Naive thymus-derived CD4-positive, alpha-beta T cell (primary cell): ENCODE results near the gene POLN. TPM values are rescaled to one million over a fixed set of nuclear protein-coding genes. Genes with fewer than 3 reads are reported as not detected.

Source experiments
- ATAC-seq: fragments of 150-1000 bp; cut with Tn5 transposase; 2 replicates; pipeline ENCODE4 v1.10.0; 2021; ENCODE audit warnings: mild to moderate bottlenecking, moderate library complexity
- CTCF ChIA-PET: fragments of 350-600 bp; sonication (Branson Sonifier 250); formaldehyde crosslinking; loops from one replicate; lab custom pipeline; 2021; ENCODE audit warnings: antibody characterized with exemption; lab: Charles Lee
- POLR2A ChIA-PET: fragments of 350-600 bp; sonication (Branson Sonifier 250); formaldehyde crosslinking; loops from one replicate; lab custom pipeline; 2021; ENCODE audit warnings: antibody characterized with exemption, inconsistent platforms; lab: Charles Lee
- DNase-seq, 9 donors: peaks; one replicate each; pipeline versions ENCODE4 v3.0.0 to v3.0.0-alpha.2; 2020 to 2022; ENCODE audit warnings: mixed read lengths in 1 of 9
- H3K27ac ChIP-seq: one replicate; pipeline ENCODE4 v1.7.0; 2013; ENCODE audit warnings: mild to moderate bottlenecking, low read depth, low read length, moderate library complexity
- H3K27me3 ChIP-seq, 2 donors: one replicate each; pipeline ENCODE4 v1.7.0; 2013; ENCODE audit warnings: low read length in 2 of 2, mild to moderate bottlenecking in 2 of 2, moderate library complexity in 2 of 2; ENCODE audit not compliant: control insufficient read depth in 2 of 2, insufficient read depth in 2 of 2
- H3K36me3 ChIP-seq, 3 experiments: 1 replicate in 2 of 3; 2 replicates in 1 of 3; pipeline ENCODE4 v1.7.0; 2013; ENCODE audit warnings: low read length in 3 of 3, mild to moderate bottlenecking in 3 of 3, moderate library complexity in 1 of 3; ENCODE audit not compliant: insufficient read depth in 3 of 3, control insufficient read depth in 2 of 3
- H3K4me1 ChIP-seq, 2 donors: one replicate each; pipeline ENCODE4 v1.7.0; 2013; ENCODE audit warnings: low read length in 2 of 2, mild to moderate bottlenecking in 2 of 2, moderate library complexity in 1 of 2; ENCODE audit not compliant: control insufficient read depth in 2 of 2, insufficient read depth in 2 of 2
- H3K4me3 ChIP-seq: 2 replicates; pipeline ENCODE4 v1.7.0; 2013; ENCODE audit warnings: mild to moderate bottlenecking, low read length
- H3K9me3 ChIP-seq, 3 experiments: 1 replicate in 2 of 3; 2 replicates in 1 of 3; pipeline ENCODE4 v1.7.0; 2013; ENCODE audit warnings: low read length in 3 of 3; ENCODE audit not compliant: control insufficient read depth in 2 of 3
- H3K27ac Mint-ChIP-seq, 9 donors: one replicate each; pipeline ENCODE4 v1.8.0; 2020 to 2022; ENCODE audit warnings: mixed read lengths in 9 of 9, mild to moderate bottlenecking in 8 of 9, moderate library complexity in 5 of 9, inconsistent platforms in 2 of 9
- H3K27me3 Mint-ChIP-seq, 5 donors: one replicate each; pipeline ENCODE4 v1.8.0; 2021 to 2022; ENCODE audit warnings: mixed read lengths in 5 of 5, mild to moderate bottlenecking in 1 of 5
- H3K36me3 Mint-ChIP-seq, 5 donors: one replicate each; pipeline ENCODE4 v1.8.0; 2020 to 2022; ENCODE audit warnings: mixed read lengths in 5 of 5, mild to moderate bottlenecking in 3 of 5, inconsistent platforms in 1 of 5
- H3K4me1 Mint-ChIP-seq, 7 donors: one replicate each; pipeline ENCODE4 v1.8.0; 2020 to 2022; ENCODE audit warnings: mixed read lengths in 7 of 7, mild to moderate bottlenecking in 3 of 7, inconsistent platforms in 1 of 7
- H3K4me3 Mint-ChIP-seq, 10 donors: one replicate each; pipeline ENCODE4 v1.8.0; 2020 to 2022; ENCODE audit warnings: mild to moderate bottlenecking in 10 of 10, mixed read lengths in 10 of 10, moderate library complexity in 6 of 10, inconsistent platforms in 2 of 10
- H3K9me3 Mint-ChIP-seq, 11 donors: one replicate each; pipeline ENCODE4 v1.8.0; 2020 to 2022; ENCODE audit warnings: mixed read lengths in 11 of 11, mild to moderate bottlenecking in 4 of 11, inconsistent platforms in 1 of 11, moderate library complexity in 1 of 11
- intact Hi-C, 2 donors: fragments of 100-400 bp; cut with micrococcal nuclease; formaldehyde crosslinking; loops; one replicate each; pipeline ENCODE4 v1.15.1; 2023
- polyA plus RNA-seq, 2 donors: library from polyadenylated mRNA; unstranded; fragments of 300-500 nt; fragmentation: Illumina TruSeq; gene quantifications; one replicate each; pipeline ENCODE4 v1.2.3, GENCODE V29; 2021
- total RNA-seq, 6 experiments: library from RNA in 5 of 6; stranded (reverse) in 5 of 6; gene quantifications; 1 replicate in 5 of 6; 2 replicates in 1 of 6; pipeline ENCODE4 v1.2.3 and lab custom pipeline; 2021 to 2026

Gene POLN
- total and polyA plus RNA-seq, 7 experiments from 2014 or later: 0.17 to 5.4 (median 2.9) TPM

DNA sequence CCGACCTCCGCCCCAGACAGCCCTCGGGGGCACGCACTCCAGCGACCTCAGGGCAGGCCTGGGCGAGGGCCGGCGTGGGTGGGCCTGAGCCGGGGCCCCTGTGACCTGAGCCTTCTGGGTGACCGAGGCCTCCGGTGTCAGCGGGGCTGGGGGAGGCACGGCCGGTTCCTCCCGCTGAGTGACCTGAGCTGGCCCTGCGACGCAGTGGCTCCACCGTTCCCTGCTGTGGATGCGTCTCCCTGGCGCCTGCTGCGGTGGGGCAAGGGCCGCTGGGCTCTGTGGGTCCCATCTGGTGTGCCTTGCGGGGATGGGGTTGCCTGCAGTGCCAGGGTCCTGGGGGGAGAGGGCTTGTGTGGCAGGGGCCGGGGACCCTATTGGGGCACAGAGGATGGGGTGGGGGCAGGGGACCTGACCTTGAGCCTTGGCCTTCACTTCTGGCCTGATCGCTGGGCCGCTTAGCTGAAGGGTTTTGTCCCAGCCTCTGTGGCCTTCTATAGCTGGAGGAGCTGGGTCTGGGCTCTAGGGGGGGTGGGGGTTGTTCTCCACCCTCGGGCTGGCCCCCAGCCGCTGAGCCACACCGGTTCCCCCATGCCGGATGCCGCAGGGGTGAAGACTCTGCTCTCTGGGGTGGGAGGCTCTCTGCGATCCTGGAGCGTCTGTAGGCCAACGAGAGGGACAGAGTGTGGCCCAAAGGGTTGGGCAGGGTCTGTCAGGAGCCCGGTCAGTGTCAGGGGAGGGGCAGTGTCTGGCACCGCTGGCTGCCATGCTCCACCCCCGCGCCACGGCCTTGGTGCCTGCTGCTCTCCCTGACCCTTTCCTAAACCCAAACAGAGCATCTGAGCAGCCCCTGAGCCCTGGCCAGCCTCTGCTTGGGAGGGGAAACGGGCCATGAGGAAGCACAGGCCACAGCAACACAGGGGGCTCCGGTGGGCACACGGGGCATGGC is 180.5 kb downstream of the POLN start:
- Mint-ChIP-seq H3K4me1 (peaks cover 0 to 6% (median 0%) of the 10 kb centered on the region in 7 donors), H3K9me3 (no peaks in the 10 kb centered on the region), H3K27me3 (peaks cover 13 to 26% (median 16%) of the 10 kb centered on the region in 5 donors), H3K4me3 (peak overlapping the region in 2 of 10 donors; percentile 38 to 57), H3K36me3 (no peaks in the 10 kb centered on the region), H3K27ac (no peak overlapping the region)
- Histone ChIP-seq H3K36me3 (no peaks in the 10 kb centered on the region), H3K27me3 (peaks cover 0 to 3% of the 10 kb centered on the region in 2 donors), H3K4me3 (no peak overlapping the region), H3K27ac (no peak overlapping the region), H3K4me1 (no peaks in the 10 kb centered on the region), H3K9me3 (no peaks in the 10 kb centered on the region)
- ATAC-seq (no peak), DNase-seq (no peak)
- intact Hi-C loops: no loop called here
- ChIA-PET POLR2A (interaction anchor here (0.6 kb wide), 1 partner anchor 20 kb away, joined by 3 read pairs; no protein-coding TSS in a partner anchor), CTCF (no interaction called here)

DNA sequence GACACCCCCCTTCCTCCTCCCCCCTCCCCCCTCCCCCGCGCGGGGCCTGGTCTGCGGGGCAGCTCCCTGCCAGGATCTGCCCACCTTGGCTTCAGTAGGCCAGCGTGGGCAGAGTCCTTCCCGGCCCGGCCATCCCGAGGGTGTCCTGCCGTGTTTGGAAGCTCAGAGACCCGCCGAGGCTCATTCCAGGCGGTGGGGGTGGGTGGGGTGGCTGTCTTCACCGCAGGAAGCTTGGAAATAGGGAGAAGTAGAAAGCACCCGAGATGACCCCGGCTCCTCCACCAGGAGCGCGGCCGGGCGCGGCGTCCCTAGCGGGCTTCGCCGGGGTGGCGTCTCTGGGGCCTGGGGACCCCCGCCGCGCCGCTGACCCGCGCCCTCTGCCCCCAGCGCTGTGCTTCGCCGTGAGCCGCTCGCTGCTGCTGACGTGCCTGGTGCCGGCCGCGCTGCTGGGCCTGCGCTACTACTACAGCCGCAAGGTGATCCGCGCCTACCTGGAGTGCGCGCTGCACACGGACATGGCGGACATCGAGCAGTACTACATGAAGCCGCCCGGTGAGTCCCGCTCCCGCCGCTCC is 181.2 kb downstream of the POLN start:
- Mint-ChIP-seq H3K27ac (no peak overlapping the region), H3K27me3 (peaks cover 17 to 34% (median 22%) of the 10 kb centered on the region in 5 donors), H3K9me3 (no peaks in the 10 kb centered on the region), H3K4me1 (peaks cover 0 to 6% (median 0%) of the 10 kb centered on the region in 7 donors), H3K36me3 (no peaks in the 10 kb centered on the region), H3K4me3 (peak overlapping the region in 1 of 10 donors; percentile 70)
- Histone ChIP-seq H3K4me1 (no peaks in the 10 kb centered on the region), H3K4me3 (no peak overlapping the region), H3K27me3 (peaks cover 0 to 3% of the 10 kb centered on the region in 2 donors), H3K36me3 (no peaks in the 10 kb centered on the region), H3K9me3 (no peaks in the 10 kb centered on the region), H3K27ac (no peak overlapping the region)
- POLR2A ChIA-PET: no interaction called here
- DNase-seq: no peak
- CTCF ChIA-PET: no interaction called here
- intact Hi-C loops: no loop called here
- no peak for ATAC-seq

DNA sequence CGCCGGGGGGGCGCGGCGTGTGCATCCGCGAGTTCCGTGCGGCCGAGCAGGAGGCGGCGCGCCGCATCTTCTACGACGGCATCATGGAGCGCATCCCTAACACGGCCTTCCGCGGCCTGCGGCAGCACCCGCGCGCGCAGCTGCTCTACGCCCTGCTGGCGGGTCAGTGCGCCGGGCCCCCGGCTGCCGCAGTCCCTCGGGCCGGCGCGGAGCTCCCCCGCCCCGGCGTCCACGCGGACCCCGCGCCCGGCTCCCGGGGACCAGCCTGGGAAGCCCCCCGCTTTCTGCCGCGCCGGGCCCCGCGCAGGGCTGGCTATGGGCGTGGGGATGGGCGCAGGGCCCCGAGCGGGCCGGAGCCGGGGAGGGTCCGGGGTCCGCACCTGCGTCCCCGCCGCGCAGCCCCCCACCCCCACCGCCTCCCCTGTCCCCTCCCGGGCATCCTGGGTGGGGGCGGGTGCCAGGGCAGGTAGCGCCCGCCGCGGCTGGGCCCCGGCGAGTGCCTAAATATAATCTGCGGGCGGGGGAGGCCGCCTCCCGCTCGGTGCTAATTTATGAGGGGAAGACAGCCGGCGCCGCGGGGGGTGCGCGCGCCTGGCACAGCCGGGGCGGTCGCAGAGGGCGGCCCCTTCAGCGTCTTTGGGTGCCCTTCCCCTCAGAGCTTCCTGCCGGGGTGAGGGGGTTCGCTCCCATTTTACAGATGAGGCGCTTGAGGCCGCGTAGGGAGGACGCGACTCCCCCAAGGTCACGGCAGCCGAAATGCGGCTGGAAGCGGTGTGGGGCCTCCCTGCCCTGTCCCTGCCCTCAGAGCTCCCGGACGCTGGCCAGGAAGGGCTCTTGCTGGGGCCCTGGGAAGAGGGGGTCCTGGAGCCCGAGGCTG is 182.0 kb downstream of the POLN start:
- Mint-ChIP-seq H3K4me1 (peaks cover 0 to 6% (median 0%) of the 10 kb centered on the region in 7 donors), H3K27ac (no peak overlapping the region), H3K27me3 (peaks cover 20 to 38% (median 27%) of the 10 kb centered on the region in 5 donors), H3K36me3 (no peaks in the 10 kb centered on the region), H3K9me3 (no peaks in the 10 kb centered on the region), H3K4me3 (peak overlapping the region in 3 of 10 donors; percentile 17 to 70 (median 35))
- Histone ChIP-seq H3K36me3 (no peaks in the 10 kb centered on the region), H3K27me3 (peaks cover 0 to 3% of the 10 kb centered on the region in 2 donors), H3K27ac (no peak overlapping the region), H3K4me3 (no peak overlapping the region), H3K4me1 (no peaks in the 10 kb centered on the region), H3K9me3 (no peaks in the 10 kb centered on the region)
- POLR2A ChIA-PET: no interaction called here
- DNase-seq (no peak), ATAC-seq (no peak)
- intact Hi-C loops: loop anchor here in 1 of 2 donors (1.0 to 5.0 kb wide), 2 partner anchors 51 to 112 kb away; no protein-coding TSS in a partner anchor
- CTCF ChIA-PET: no interaction called here

DNA sequence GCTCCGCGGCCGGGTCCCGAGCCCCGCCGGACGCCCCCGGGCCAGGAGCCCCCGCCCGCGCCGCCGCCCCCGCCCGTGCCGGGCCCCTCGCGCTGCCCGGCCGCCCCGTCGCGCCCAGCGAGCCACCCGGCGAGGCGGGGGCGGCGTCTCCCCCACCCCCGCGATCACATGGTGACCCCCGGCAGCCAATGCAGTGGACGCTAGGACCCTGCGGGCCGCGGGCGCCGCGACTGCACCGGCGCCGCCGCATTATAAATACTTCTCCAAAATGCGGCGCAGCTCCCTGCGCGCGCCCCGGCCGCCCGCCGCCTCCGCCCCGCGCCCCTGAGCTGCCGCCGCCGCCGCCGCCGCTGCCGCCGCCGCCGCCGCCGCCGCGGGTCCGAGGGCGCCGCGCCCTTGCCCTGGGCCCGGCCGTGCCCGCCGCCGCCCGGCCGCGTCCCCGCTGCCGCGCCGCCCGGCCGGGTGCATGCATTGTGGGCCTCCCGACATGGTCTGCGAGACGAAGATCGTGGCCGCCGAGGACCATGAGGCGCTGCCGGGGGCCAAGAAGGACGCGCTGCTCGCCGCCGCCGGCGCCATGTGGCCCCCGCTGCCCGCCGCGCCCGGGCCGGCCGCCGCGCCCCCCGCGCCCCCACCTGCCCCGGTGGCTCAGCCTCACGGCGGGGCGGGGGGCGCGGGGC is 182.7 kb downstream of the POLN start, which contains the start of gene NAT8L:
Gene NAT8L, plus strand, starts transcription at position 282 of the 680 bp plus-strand sequence. Its CDS starts 185 bp downstream, at position 467.
- H3K4me1 Mint-ChIP-seq: peaks cover 0 to 6% (median 0%) of the 10 kb centered on the region in 7 donors
- peaks cover 0 to under 1% (median 0%) of the 10 kb centered on the region in 5 donors for H3K36me3 Mint-ChIP-seq
- CTCF ChIA-PET: no interaction called here
- POLR2A ChIA-PET: no interaction called here
- H3K27me3 Mint-ChIP-seq: peaks cover 22 to 40% (median 29%) of the 10 kb centered on the region in 5 donors
- Histone ChIP-seq H3K9me3 (no peaks in the 10 kb centered on the region), H3K36me3 (no peaks in the 10 kb centered on the region), H3K4me1 (no peaks in the 10 kb centered on the region), H3K27ac (no peak within 1 kb of the TSS), H3K4me3 (no peak within 1 kb of the TSS), H3K27me3 (peaks cover 0 to 3% of the 10 kb centered on the region in 2 donors)
- H3K27ac Mint-ChIP-seq: no peak within 1 kb of the TSS
- peak within 1 kb of the TSS in 7 of 10 donors; percentile 17 to 70 (median 38) for H3K4me3 Mint-ChIP-seq
- H3K9me3 Mint-ChIP-seq: no peaks in the 10 kb centered on the region
- peak in 1 of 9 donors; percentile 59 for DNase-seq
- ATAC-seq: peak; percentile 55
- intact Hi-C loops: loop anchor here in 1 of 2 donors (1.0 to 5.0 kb wide), 2 partner anchors 50 to 113 kb away; no protein-coding TSS in a partner anchor

DNA sequence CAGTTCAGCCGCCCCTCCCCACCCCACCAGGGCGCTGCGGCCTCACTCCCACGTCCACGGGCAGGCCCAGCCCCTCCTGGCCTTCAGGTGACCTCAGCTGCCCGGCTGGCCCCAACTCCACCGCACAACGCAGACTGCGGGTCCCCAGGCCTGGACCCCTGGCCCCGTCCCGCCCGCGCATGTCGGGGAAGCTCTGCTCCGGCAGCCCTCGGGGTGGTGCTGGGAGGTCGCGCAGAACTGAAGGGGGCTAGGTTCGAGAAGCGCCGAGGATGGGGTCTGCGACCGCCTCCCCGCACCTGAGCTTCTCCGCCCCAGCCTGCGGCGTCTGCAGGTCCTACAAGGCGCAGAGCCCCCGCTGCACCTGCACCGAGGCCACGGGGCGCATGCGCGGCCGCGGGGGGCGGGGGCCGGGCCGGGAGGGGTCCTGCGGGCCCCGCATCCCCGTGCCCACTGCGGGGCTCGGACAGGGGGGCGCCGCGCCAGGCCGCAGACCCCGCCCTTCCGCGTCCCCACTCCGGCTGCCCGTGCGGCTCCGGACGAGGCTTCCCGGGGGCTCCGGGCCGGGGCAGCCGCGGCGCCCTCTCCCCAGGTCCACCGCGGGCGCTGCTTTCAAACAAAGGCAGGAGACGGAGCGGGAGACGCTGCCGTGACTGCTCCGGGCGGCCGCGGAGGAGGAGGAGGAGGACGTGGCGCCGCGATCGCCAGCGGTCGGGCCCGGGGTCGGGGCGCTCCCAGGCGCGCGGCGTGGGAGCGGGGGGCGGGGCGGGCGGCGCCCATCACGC is 183.5 kb downstream of the POLN start:
- intact Hi-C loops: loop anchor here (1.0 to 5.0 kb wide), 3 partner anchors 48 to 114 kb away; no protein-coding TSS in a partner anchor
- Histone ChIP-seq H3K4me1 (no peaks in the 10 kb centered on the region), H3K27ac (no peak overlapping the region), H3K36me3 (no peaks in the 10 kb centered on the region), H3K27me3 (peaks cover 0 to 3% of the 10 kb centered on the region in 2 donors), H3K4me3 (no peak overlapping the region), H3K9me3 (no peaks in the 10 kb centered on the region)
- H3K27me3 Mint-ChIP-seq: peaks cover 26 to 46% (median 33%) of the 10 kb centered on the region in 5 donors
- peaks cover 0 to 6% (median 0%) of the 10 kb centered on the region in 7 donors for H3K4me1 Mint-ChIP-seq
- no peak overlapping the region for H3K27ac Mint-ChIP-seq
- DNase-seq: peak in 1 of 9 donors; percentile 48
- H3K9me3 Mint-ChIP-seq: no peaks in the 10 kb centered on the region
- ATAC-seq: peak; percentile 26
- ChIA-PET POLR2A (no interaction called here), CTCF (no interaction called here)
- peaks cover 0 to 4% (median 1%) of the 10 kb centered on the region in 5 donors for H3K36me3 Mint-ChIP-seq
- peak overlapping the region in 2 of 10 donors; percentile 60 to 70 for H3K4me3 Mint-ChIP-seq
